Thyroid gland (tissue), 4 donors: ENCODE results near the gene PKP4. TPM values are rescaled to one million over a fixed set of nuclear protein-coding genes. Genes with fewer than 3 reads are reported as not detected.

ENCODE experiments used
- DNase-seq, 2 donors: peaks; one replicate each; pipeline ENCODE4 v3.0.0-alpha.2; 2019
- H3K27ac ChIP-seq, 3 donors: fragments of 200-600 bp; sonication (generic); 1 replicate in 2 of 3; 2 replicates in 1 of 3; pipeline ENCODE4 v1.5.1; 2016 to 2019; ENCODE audit warnings: mild to moderate bottlenecking in 1 of 3, moderate library complexity in 1 of 3
- H3K27me3 ChIP-seq: fragments of 200-600 bp; sonication (generic); one replicate; pipeline ENCODE4 v1.5.1; 2019
- H3K36me3 ChIP-seq, 2 donors: fragments of 200-600 bp; sonication (generic); one replicate each; pipeline ENCODE4 v1.5.1; 2016 to 2019
- H3K4me1 ChIP-seq, 2 donors: fragments of 200-600 bp; sonication (generic); one replicate each; pipeline ENCODE4 v1.5.1; 2017 to 2019
- H3K4me3 ChIP-seq, 3 donors: fragments of 200-600 bp; sonication (generic); replicated peaks in 1 of 3; 1 replicate in 2 of 3; 2 replicates in 1 of 3; pipeline ENCODE4 v1.5.1; 2016; ENCODE audit warnings: mild to moderate bottlenecking in 1 of 3
- H3K9me3 ChIP-seq: fragments of 200-600 bp; sonication (generic); one replicate; pipeline ENCODE4 v1.5.1; 2017
- CTCF ChIP-seq, 6 experiments: fragments of 200-600 bp in 3 of 6; fragments of 450-650 bp in 3 of 6; sonication (generic) in 3 of 6; IDR thresholded peaks; one replicate each; pipeline ENCODE4 v1.5.1; 2016 to 2019; ENCODE audit warnings: antibody characterized with exemption in 6 of 6, mild to moderate bottlenecking in 2 of 6, inconsistent platforms in 1 of 6, moderate library complexity in 1 of 6
- POLR2A ChIP-seq, 2 donors: fragments of 450-650 bp; IDR thresholded peaks; one replicate each; pipeline ENCODE4 v1.6.1; 2017; ENCODE audit warnings: antibody characterized with exemption in 2 of 2, mild to moderate bottlenecking in 2 of 2, moderate library complexity in 1 of 2
- WGBS, 2 donors: methylation state at CpG; one replicate each; pipeline ENCODE4 v1.1.5; 2017; 5-methylcytosine and 5-hydroxymethylcytosine counted together
- intact Hi-C: fragments of 100-400 bp; cut with DNase I; formaldehyde crosslinking; loops from one replicate; pipeline ENCODE4 v1.15.1; 2023
- total RNA-seq, 4 donors: library from RNA; depleted of rRNA; stranded (reverse); fragments of >200 nt; gene quantifications; one replicate each; pipeline ENCODE4 v1.2.3, GENCODE V29; 2016

The PKP4 gene
- total RNA-seq, 4 donors from 2014 or later, result 117 to 155 (median 136) TPM

- intact Hi-C loops, result no loop called here
- no peak for TF ChIP-seq POLR2A (IDR thresholded peaks at IDR 0.05)
- no peak for TF ChIP-seq CTCF (IDR thresholded peaks at IDR 0.05)
- H3K27ac ChIP-seq, result no peak overlapping the region
- DNase-seq, result peak in 1 of 2 donors; percentile 13
- WGBS, 2 donors, result 64 to 67% methylated on average over 2 of the region's 2 CpGs
- no peaks in the 10 kb centered on the region for H3K36me3 ChIP-seq
- H3K27me3 ChIP-seq, result no peaks in the 10 kb centered on the region
- no peak overlapping the region for H3K4me3 ChIP-seq
- H3K4me1 ChIP-seq, result peaks cover 3 to 8% of the 10 kb centered on the region in 2 donors
- no peaks in the 10 kb centered on the region for H3K9me3 ChIP-seq
Observed at GRCh38 chr2:158575051-158575635, 118.4 kb downstream of the PKP4 start.

DNA sequence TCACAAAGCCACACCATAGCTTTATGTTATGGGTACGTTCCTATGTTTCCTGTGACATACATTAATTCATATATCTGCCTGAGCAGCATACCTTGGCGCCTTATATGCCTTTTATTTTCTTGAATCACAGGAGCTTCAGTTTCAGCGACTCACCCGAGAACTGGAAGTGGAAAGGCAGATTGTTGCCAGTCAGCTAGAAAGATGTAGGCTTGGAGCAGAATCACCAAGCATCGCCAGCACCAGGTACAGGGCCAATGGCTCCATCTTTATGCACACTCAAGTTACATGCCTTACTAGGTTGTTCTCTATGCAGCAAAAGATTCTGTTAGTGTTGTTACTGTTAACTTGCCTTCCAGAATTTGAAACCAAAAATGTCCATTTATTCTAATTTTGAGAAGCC lies 120.4 kb downstream of the PKP4 start:
- Histone ChIP-seq H3K36me3 (no peaks in the 10 kb centered on the region), H3K4me3 (no peak overlapping the region), H3K27me3 (no peaks in the 10 kb centered on the region), H3K9me3 (no peaks in the 10 kb centered on the region), H3K27ac (no peak overlapping the region), H3K4me1 (peaks cover 3 to 8% of the 10 kb centered on the region in 2 donors)
- DNase-seq, result no peak
- 96 to 97% methylated on average over 5 of the region's 5 CpGs for WGBS, 2 donors
- no peak for TF ChIP-seq POLR2A (IDR thresholded peaks at IDR 0.05)
- no peak for TF ChIP-seq CTCF (IDR thresholded peaks at IDR 0.05)
- intact Hi-C loops, result no loop called here

- intact Hi-C loops, result no loop called here
- Histone ChIP-seq H3K27ac (no peak overlapping the region), H3K9me3 (no peaks in the 10 kb centered on the region), H3K27me3 (no peaks in the 10 kb centered on the region), H3K36me3 (peaks cover under 1 to 1% of the 10 kb centered on the region in 2 donors), H3K4me1 (peaks cover 3 to 8% of the 10 kb centered on the region in 2 donors), H3K4me3 (no peak overlapping the region)
- TF ChIP-seq CTCF (IDR thresholded peaks at IDR 0.05) (no peak), POLR2A (IDR thresholded peaks at IDR 0.05) (no peak)
- 93 to 95% methylated on average over 1 of the region's 1 CpG for WGBS, 2 donors
- DNase-seq, result no peak
Observed at GRCh38 chr2:158578703-158579330, 122.1 kb downstream of the PKP4 start.

DNA sequence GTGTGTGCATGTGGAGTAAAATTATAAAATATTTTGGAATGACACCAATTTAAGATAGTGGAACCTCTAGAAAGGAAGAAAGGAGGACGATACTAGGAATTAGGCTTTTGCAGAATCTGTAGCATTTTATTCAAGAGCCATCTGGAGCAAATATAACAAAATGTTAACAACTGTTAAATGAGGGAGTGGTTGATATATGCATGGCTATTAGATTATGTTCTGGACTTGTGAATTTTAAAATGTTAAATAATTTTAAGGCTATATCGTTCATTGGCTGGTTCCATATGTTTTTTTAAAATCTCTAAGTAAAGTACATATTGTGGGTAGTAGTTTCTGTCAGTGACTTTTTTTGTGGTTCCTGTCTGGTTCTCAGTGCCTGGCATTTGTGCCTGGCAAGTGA lies 123.2 kb downstream of the PKP4 start:
- intact Hi-C loops, result no loop called here

More for the DNA sequence above, 123.2 kb downstream of the PKP4 start:
- DNase-seq, result no peak
- Histone ChIP-seq H3K4me3 (no peak overlapping the region), H3K4me1 (peaks cover 3 to 5% of the 10 kb centered on the region in 2 donors), H3K27ac (no peak overlapping the region), H3K9me3 (no peaks in the 10 kb centered on the region), H3K27me3 (no peaks in the 10 kb centered on the region), H3K36me3 (peaks cover 3 to 5% of the 10 kb centered on the region in 2 donors)
- no peak for TF ChIP-seq CTCF (IDR thresholded peaks at IDR 0.05)
- TF ChIP-seq POLR2A (IDR thresholded peaks at IDR 0.05), result no peak
- WGBS, 2 donors, result 94 to 95% methylated on average over 2 of the region's 2 CpGs
